ENCODE measurements around the gene PIWIL4. TPM values are rescaled to one million over a fixed set of nuclear protein-coding genes. Genes with fewer than 3 reads are reported as not detected.

Gene PIWIL4
- total and polyA plus RNA-seq, 2 of the 8 experiments (the other 6 are each of a cell fraction or from before 2014, with no cell fraction given): 0.51 to 0.52 TPM

DNA sequence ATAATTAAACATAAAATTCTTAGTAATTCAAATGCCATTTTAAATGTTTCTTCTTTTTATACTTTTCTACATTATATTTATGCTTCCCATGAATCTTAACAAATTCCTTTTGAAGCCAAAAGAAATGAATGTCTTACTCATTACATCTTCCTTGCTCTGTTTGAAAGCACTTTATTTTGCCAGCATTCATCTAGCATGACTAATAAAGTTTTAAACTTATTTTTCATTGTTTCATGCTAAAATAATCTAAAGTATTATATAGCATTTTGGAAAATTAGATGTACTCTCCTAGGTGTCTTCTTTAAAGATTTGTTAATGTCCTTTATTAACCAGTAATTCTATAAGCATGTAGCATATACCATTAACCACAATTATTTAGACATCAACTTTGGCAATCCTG, 9.7 kb upstream of the PIWIL4 start:
- Histone ChIP-seq H3K56ac (replicated peaks; ENCODE audit: insufficient read length, low read depth, low read length) (no peak overlapping the region), H4K91ac (replicated peaks; ENCODE audit: insufficient read length, low read length) (no peak overlapping the region), H4K5ac (ENCODE audit: insufficient read length, low read depth, low read length) (no peak overlapping the region), H2BK15ac (ENCODE audit: low read length) (no peak overlapping the region), H2AK5ac (ENCODE audit: low read depth, low read length) (no peak overlapping the region), H3K36me3 (ENCODE audit: control insufficient read depth in 2 of 4, insufficient read depth in 4 of 4, low read length in 3 of 4) (no peaks in the 10 kb centered on the region), H2BK12ac (ENCODE audit: low read depth, low read length) (no peak overlapping the region), H3K9ac (replicated peaks in 1 of 4; ENCODE audit: extremely low read depth in 1 of 4, low read depth in 3 of 4, low read length in 3 of 4) (no peak overlapping the region), H3K23ac (ENCODE audit: insufficient read length) (no peak overlapping the region), H3K27me3 (replicated peaks in 1 of 4; ENCODE audit: control insufficient read depth in 3 of 4, extremely low read depth in 1 of 4, insufficient read depth in 3 of 4, low read length in 3 of 4) (no peaks in the 10 kb centered on the region; a peak in 1 of 7 replicates), H3K23me2 (ENCODE audit: low read depth, low read length) (no peaks in the 10 kb centered on the region), H3K4me3 (ENCODE audit: extremely low read depth in 1 of 4, insufficient read depth in 2 of 4, low read depth in 3 of 4, low read length in 4 of 4) (no peak overlapping the region), H2AFZ (ENCODE audit: low read length) (no peak overlapping the region), H3K27ac (ENCODE audit: low read depth, low read length) (no peak overlapping the region), H4K20me1 (replicated peaks in 1 of 2; ENCODE audit: control insufficient read depth in 1 of 2, insufficient read depth in 2 of 2, low read length in 2 of 2) (no peaks in the 10 kb centered on the region), H3K4ac (replicated peaks; ENCODE audit: insufficient read length, low read depth, low read length) (no peak overlapping the region), H3K79me1 (ENCODE audit: low read depth, low read length) (no peaks in the 10 kb centered on the region), H3K14ac (ENCODE audit: insufficient read length) (no peak overlapping the region), H4K8ac (ENCODE audit: extremely low read depth, insufficient read depth, low read length) (no peak overlapping the region), H2BK120ac (replicated peaks; ENCODE audit: low read depth, low read length) (no peak overlapping the region), H2BK5ac (ENCODE audit: low read depth, low read length) (no peak overlapping the region), H3K79me2 (ENCODE audit: control insufficient read depth in 1 of 2, insufficient read depth in 2 of 2, low read length in 2 of 2) (no peaks in the 10 kb centered on the region), H2BK20ac (ENCODE audit: low read length) (no peak overlapping the region), H3K18ac (ENCODE audit: extremely low read depth, low read length) (no peak overlapping the region), H3K4me1 (replicated peaks in 1 of 4; ENCODE audit: control insufficient read depth in 3 of 4, insufficient read depth in 4 of 4, low read length in 3 of 4) (no peaks in the 10 kb centered on the region), H3K4me2 (ENCODE audit: insufficient read depth in 1 of 2, low read depth in 2 of 2, low read length in 2 of 2) (no peak overlapping the region), H3K9me3 (ENCODE audit: insufficient read depth in 2 of 2, low read depth in 1 of 2, low read length in 1 of 2) (no peaks in the 10 kb centered on the region)
- POLR2A ChIA-PET (ENCODE audit: partially characterized antibody): no interaction called here
- DNase-seq (ENCODE audit: low read depth in 1 of 2, low spot score in 2 of 2): no peak
- no peak for FAIRE-seq
- CTCF ChIA-PET (ENCODE audit: partially characterized antibody): interaction anchor here (1.2 kb wide), 1 partner anchor 46 kb away, joined by 4 read pairs; no protein-coding TSS in a partner anchor
- TF ChIP-seq NRF1 (IDR thresholded peaks at IDR 0.05; ENCODE audit: low read depth, low read length) (no peak), POU5F1 (IDR thresholded peaks at IDR 0.05; ENCODE audit: low read depth, low read length) (no peak), CBX5 (IDR thresholded peaks at IDR 0.05; ENCODE audit: low read depth, low read length) (no peak), GABPA (IDR thresholded peaks at IDR 0.05; ENCODE audit: borderline replicate concordance, insufficient read depth, low read length) (no peak), HDAC6 (IDR thresholded peaks at IDR 0.05; ENCODE audit: low read depth, low read length) (no peak), FOSL1 (IDR thresholded peaks at IDR 0.05; ENCODE audit: insufficient read depth, low read depth, low read length) (no peak), RFX5 (IDR thresholded peaks at IDR 0.05; ENCODE audit: borderline replicate concordance, low read depth, low read length) (no peak), JUND (IDR thresholded peaks at IDR 0.05; ENCODE audit: low read length) (no peak), BRCA1 (IDR thresholded peaks at IDR 0.05; ENCODE audit: low read depth, low read length) (no peak), TBP (IDR thresholded peaks at IDR 0.05; ENCODE audit: low read depth, low read length) (no peak), NANOG (IDR thresholded peaks at IDR 0.05; ENCODE audit: insufficient read depth, low read depth, low read length, poor library complexity, severe bottlenecking) (no peak), GTF2F1 (IDR thresholded peaks at IDR 0.05; ENCODE audit: borderline replicate concordance, low read depth, low read length) (no peak)
- TF ChIP-seq, protein P1, sequence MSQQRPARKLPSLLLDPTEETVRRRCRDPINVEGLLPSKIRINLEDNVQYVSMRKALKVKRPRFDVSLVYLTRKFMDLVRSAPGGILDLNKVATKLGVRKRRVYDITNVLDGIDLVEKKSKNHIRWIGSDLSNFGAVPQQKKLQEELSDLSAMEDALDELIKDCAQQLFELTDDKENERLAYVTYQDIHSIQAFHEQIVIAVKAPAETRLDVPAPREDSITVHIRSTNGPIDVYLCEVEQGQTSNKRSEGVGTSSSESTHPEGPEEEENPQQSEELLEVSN (IDR thresholded peaks at IDR 0.05): no peak
- TF ChIP-seq, protein P2, sequence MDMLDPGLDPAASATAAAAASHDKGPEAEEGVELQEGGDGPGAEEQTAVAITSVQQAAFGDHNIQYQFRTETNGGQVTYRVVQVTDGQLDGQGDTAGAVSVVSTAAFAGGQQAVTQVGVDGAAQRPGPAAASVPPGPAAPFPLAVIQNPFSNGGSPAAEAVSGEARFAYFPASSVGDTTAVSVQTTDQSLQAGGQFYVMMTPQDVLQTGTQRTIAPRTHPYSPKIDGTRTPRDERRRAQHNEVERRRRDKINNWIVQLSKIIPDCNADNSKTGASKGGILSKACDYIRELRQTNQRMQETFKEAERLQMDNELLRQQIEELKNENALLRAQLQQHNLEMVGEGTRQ (IDR thresholded peaks at IDR 0.05; ENCODE audit: low read length): no peak
